Fibroblast of the aortic adventitia (primary cell): ENCODE data around the gene ILDR2. TPM values are rescaled to one million over a fixed set of nuclear protein-coding genes. Genes with fewer than 3 reads are reported as not detected.

Source experiments
- DNase-seq: peaks from one replicate; pipeline ENCODE4 v3.0.0-alpha.2; 2010; ENCODE audit warnings: low read depth
- H3K4me3 ChIP-seq: 2 replicates; pipeline ENCODE4 v1.5.1; 2011; ENCODE audit warnings: low read depth, mild to moderate bottlenecking, control low read depth, low read length, moderate library complexity
- total RNA-seq: library from RNA; depleted of rRNA; stranded (reverse); fragments of >200 nt; gene quantifications from 2 replicates; pipeline ENCODE4 v1.2.3, GENCODE V29; 2012; ENCODE audit warnings: low replicate concordance
- TF ChIP-seq, protein P1 (sequence below): IDR thresholded peaks from 2 replicates; pipeline ENCODE4 v1.5.1; 2011; ENCODE audit warnings: mild to moderate bottlenecking, low read length, control low read depth, inconsistent platforms; ENCODE audit not compliant: insufficient read depth

The ILDR2 gene
- total RNA-seq, 1 donor, result 0.09 TPM

DNA sequence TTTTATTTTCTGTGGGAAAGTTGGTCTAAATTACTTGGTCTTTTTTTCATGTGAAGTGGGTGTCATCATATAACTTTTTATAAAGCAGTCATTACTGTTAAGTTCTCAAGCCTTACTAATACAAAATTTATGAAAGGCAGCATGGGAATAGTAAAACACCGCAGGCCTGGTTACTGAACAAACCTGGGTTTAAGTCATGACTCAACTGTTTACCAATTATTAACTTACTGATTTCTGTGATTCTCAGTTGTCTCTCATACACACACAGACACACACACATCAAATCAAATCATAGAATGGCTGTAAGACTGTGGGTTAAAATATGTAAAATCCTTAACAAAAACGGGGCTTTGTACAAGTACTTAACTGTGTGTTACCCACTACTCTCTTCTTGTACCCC lies 28.4 kb upstream of the ILDR2 start:
- no peak for DNase-seq
- H3K4me3 ChIP-seq, result no peak overlapping the region
- TF ChIP-seq, protein P1, sequence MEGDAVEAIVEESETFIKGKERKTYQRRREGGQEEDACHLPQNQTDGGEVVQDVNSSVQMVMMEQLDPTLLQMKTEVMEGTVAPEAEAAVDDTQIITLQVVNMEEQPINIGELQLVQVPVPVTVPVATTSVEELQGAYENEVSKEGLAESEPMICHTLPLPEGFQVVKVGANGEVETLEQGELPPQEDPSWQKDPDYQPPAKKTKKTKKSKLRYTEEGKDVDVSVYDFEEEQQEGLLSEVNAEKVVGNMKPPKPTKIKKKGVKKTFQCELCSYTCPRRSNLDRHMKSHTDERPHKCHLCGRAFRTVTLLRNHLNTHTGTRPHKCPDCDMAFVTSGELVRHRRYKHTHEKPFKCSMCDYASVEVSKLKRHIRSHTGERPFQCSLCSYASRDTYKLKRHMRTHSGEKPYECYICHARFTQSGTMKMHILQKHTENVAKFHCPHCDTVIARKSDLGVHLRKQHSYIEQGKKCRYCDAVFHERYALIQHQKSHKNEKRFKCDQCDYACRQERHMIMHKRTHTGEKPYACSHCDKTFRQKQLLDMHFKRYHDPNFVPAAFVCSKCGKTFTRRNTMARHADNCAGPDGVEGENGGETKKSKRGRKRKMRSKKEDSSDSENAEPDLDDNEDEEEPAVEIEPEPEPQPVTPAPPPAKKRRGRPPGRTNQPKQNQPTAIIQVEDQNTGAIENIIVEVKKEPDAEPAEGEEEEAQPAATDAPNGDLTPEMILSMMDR, result no peak

DNA sequence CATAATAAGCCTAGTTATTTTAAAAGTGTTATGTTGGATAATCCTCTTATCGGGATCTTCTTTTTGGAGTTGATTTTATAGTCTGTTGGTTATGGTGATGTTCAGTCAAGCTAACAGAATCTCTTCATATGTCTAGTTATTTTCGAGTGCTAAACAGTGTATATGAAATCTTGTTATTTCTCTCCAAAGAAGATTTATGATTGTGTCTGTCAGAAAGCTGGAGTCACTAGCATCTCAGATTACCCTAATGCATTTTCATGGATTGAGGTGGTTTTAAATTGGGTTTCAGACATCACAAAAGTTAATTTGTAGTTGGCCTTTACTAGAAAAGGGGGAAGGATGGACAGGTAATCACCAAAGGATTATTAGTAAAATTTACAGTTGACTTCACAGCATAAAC lies 27.0 kb upstream of the ILDR2 start:
- TF ChIP-seq, protein P1, result no peak
- DNase-seq, result no peak
- no peak overlapping the region for H3K4me3 ChIP-seq

DNA sequence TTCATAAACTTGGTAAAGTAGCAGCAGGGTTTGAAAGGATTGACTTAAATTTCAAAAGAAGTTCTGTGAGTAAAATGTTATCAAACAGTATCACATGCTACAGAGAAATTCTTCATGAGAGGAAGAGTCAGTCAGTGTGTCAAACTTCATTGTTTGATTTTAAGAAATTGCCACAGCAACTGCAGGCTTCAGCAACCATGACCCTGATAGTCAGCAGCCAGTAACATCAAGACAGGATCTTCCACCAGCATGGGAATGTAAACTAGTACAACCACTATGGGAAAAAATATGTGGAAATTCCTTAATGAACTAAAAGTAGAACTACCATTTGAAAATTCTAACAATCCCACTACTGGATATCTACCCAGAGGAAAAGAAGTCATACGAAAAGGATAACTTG lies 25.2 kb upstream of the ILDR2 start:
- no peak overlapping the region for H3K4me3 ChIP-seq
- TF ChIP-seq, protein P1, result no peak
- DNase-seq, result no peak

DNA sequence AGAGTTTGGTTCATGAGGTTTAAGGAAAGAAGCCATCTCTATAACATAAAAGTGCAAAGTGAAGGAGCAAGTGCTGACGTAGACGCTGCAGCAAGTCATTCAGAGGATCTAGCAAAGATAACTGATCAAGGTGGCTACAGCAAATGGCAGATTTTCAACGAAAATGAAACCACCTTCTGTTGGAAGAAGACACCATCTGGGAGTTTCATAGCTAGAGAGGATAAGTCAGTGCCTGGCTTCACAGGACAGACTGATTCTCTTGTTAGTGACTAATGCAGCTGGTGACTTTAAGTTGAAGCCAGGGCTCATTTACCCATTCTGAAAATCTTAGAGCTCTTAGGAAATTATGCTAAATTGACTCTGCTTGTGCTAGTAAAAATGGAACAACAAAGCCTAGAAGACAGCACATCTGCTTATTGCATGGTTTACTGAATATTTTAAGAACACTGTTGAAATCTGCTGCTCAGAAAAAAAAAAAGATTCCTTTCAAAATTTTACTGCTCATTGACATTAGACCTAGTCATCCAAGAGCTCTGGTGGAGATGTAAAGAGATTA lies 24.2 kb upstream of the ILDR2 start:
- no peak for DNase-seq
- TF ChIP-seq, protein P1, result no peak
- H3K4me3 ChIP-seq, result no peak overlapping the region

DNA sequence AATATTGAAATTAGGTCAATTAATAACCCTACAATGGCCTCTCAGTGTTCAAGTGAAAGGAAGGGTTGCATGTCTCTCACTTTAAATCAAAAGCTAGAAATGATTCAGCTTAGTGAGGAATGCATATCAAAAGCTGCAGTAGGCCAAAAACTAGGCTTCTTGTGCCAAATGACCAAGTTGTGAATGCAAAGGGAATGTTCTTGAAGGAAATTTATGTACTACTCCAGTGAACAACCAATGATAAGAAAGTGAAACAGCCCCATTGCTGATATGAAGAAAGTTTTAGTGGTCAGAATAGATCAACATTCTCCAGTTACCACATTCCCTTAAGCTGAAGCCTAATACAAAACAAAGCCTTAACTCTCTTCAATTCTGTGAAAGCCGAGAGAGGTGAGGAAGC lies 23.7 kb upstream of the ILDR2 start:
- peak; percentile 68 for DNase-seq
- H3K4me3 ChIP-seq, result no peak overlapping the region
- TF ChIP-seq, protein P1, result no peak

DNA sequence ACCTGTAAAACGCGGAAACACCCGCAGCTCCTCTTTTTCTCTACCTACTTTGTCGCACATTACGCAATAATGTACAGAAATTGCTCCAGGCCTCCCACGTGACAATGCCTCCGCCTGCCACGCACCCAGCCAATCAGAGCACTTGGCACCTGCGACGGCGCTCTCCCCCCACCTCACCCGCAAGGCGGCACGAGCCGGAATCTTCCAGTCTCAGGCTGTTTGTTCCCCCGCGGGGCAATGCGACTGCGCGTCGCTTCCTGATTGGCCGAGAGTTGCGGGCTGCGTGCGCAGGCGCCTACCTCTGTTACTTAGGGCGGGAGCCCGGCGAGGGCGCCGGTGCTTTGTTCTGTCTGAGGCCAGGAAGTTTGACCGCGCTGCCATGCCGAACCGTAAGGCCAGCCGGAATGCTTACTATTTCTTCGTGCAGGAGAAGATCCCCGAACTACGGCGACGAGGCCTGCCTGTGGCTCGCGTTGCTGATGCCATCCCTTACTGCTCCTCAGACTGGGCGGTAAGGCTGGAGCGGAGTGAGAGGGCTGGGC lies 13.7 kb upstream of the ILDR2 start, which contains the start of gene MAEL:
TSS of gene MAEL (plus strand) at position 307 of the 542 bp plus-strand sequence. CDS start at position 380, 73 bp downstream.
- no peak within 1 kb of the TSS for H3K4me3 ChIP-seq
- TF ChIP-seq, protein P1, result no peak

DNA sequence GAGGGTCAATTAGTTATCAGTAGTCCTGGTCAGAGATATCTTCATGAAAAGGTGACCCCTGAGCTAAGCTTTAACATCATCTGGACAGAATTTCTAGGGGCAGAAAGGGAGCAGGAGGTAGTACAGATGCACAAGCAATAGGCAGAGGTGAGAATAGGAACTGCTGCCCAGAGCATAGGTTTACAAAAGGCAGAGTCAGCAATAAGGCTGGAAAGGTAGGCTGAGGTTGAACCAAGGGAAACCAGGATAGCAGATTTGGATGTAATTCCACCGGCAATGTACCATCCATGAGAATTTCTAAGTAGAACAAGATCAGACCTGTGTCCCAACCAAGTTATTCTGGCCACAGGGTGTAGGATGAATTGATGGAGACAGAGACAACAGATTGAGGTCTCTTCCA lies 6.2 kb upstream of the ILDR2 start:
- H3K4me3 ChIP-seq, result no peak overlapping the region
- DNase-seq, result no peak
- TF ChIP-seq, protein P1, result no peak

More for the DNA sequence above, 13.7 kb upstream of the ILDR2 start, which contains the start of gene MAEL:
- no peak for DNase-seq
